Nephron progenitor cell (in vitro differentiated cells): ENCODE data around the gene SLC37A2.
A peak's percentile ranks its signal among the peaks of the same experiment; 100 is the strongest.

Experiments used
- DNase-seq: peaks from one replicate; pipeline ENCODE4 v3.0.0; 2021
- H3K27ac Mint-ChIP-seq: 2 replicates; pipeline ENCODE4 v1.8.0; 2021; ENCODE audit warnings: mild to moderate bottlenecking, moderate library complexity, mixed read lengths
- H3K27me3 Mint-ChIP-seq: 2 replicates; pipeline ENCODE4 v1.8.0; 2021; ENCODE audit warnings: mild to moderate bottlenecking, low read depth, mixed read lengths; ENCODE audit not compliant: poor library complexity
- H3K36me3 Mint-ChIP-seq: 2 replicates; pipeline ENCODE4 v1.8.0; 2021; ENCODE audit warnings: low read depth, mixed read lengths
- H3K4me1 Mint-ChIP-seq: 2 replicates; pipeline ENCODE4 v1.8.0; 2021; ENCODE audit warnings: mixed read lengths
- H3K4me3 Mint-ChIP-seq: 2 replicates; pipeline ENCODE4 v1.8.0; 2021; ENCODE audit warnings: mild to moderate bottlenecking, moderate library complexity, mixed read lengths
- H3K9me3 Mint-ChIP-seq: 2 replicates; pipeline ENCODE4 v1.8.0; 2021; ENCODE audit warnings: mild to moderate bottlenecking, moderate library complexity, mixed read lengths
- TF ChIP-seq, protein P1 (sequence below): fragments of 200-600 bp; sonication (generic); IDR thresholded peaks from 2 replicates; pipeline ENCODE4 v1.5.0; 2021; ENCODE audit warnings: antibody characterized with exemption

Gene SLC37A2

DNA sequence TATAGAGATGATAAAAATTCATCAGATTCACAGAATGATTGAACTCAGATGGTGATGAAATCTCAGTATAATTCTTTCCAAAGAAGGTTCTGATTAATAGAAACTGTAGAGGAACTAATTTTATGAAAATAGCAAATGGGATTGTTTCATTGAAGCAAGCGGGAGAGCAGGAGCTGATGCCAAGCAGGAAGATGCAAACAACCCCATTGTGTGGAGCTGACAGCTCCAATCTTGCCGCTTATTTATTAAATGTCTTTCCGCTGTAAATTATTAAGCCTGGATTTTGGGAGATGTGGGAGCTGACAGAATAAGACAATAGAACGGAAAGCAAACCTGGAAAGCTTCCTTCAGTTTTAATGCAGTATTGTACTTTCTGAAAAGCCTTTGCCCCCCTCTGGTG is 54.3 kb downstream of the SLC37A2 start:
- H3K4me3 Mint-ChIP-seq, result no peak overlapping the region
- H3K27ac Mint-ChIP-seq, result no peak overlapping the region
- no peak for DNase-seq
- no peaks in the 10 kb centered on the region for H3K4me1 Mint-ChIP-seq
- H3K27me3 Mint-ChIP-seq, result peaks cover 38% of the 10 kb centered on the region
- TF ChIP-seq, protein P1, sequence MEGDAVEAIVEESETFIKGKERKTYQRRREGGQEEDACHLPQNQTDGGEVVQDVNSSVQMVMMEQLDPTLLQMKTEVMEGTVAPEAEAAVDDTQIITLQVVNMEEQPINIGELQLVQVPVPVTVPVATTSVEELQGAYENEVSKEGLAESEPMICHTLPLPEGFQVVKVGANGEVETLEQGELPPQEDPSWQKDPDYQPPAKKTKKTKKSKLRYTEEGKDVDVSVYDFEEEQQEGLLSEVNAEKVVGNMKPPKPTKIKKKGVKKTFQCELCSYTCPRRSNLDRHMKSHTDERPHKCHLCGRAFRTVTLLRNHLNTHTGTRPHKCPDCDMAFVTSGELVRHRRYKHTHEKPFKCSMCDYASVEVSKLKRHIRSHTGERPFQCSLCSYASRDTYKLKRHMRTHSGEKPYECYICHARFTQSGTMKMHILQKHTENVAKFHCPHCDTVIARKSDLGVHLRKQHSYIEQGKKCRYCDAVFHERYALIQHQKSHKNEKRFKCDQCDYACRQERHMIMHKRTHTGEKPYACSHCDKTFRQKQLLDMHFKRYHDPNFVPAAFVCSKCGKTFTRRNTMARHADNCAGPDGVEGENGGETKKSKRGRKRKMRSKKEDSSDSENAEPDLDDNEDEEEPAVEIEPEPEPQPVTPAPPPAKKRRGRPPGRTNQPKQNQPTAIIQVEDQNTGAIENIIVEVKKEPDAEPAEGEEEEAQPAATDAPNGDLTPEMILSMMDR, result no peak
- peaks cover 7% of the 10 kb centered on the region for H3K36me3 Mint-ChIP-seq
- H3K9me3 Mint-ChIP-seq, result peaks cover 25% of the 10 kb centered on the region

DNA sequence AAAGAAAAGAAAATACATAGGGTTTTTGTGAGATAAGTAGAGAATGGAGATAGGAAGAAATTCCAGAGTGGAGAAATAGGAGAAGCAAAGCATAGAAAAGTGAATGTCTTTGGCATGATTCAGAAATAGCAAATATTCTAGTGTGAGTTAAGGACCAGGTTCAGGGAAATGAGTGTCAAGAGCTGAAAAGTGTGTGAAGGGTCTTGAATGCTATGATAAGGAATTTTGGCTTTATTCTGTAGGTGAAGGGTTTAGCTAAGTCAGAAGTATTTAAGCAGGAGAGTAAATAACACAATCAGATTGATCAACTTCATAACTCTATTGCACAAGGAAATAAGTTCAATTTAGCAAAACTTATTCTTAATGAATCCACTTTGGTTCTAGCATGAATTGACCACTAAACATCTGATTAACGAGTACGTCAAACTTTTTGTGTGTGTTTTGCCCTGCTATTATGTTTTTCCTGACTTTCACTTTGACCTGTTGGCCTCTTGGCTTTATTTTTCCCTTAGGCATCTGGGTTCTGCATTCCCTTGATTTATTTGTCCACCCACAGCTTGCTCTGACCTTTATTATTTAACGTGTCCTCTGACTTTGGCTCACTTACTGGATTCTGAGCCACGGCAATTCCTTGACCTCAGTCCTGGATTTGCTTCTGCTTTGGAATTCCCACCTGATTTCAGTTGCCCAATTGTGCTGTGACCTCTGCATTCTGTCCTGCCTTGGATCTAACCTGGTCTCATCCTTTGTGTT is 60.3 kb downstream of the SLC37A2 start:
- Mint-ChIP-seq H3K27ac (no peak overlapping the region), H3K4me1 (peaks cover 15% of the 10 kb centered on the region), H3K4me3 (no peak overlapping the region), H3K36me3 (no peaks in the 10 kb centered on the region), H3K9me3 (peaks cover 7% of the 10 kb centered on the region), H3K27me3 (peaks cover 45% of the 10 kb centered on the region)
- DNase-seq, result no peak
- TF ChIP-seq, protein P1, result no peak

DNA sequence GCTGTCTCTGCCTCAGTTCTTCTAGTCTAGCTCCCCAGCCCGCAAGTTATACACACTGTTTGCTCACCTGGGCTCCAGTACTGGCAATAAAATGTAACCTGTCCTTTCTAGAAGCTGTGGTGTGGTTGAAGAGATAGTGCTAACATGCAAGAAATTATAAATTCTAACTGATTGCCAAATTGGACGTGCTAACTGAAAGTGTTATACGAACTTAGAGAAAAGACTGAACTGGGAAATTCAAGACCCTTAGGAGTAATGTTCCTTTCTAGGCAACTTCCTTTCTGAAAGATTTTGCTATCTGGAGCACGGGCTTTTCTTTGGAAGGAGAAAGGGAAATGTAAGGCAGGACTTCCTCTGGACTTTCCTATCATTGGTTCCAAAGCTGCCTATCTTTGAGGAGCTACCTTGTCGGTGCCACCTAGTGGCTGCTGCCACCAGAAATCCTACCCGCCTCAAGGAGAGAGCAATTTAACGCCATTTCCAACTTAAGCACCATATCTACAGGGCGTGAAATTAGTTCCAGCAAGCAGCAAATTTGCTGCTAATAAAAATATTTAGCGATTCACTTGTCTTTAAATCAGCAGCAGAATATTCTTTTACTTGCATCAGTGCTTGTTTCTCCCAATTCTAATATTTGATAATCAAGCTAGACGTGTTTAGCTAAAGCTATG is 61.0 kb downstream of the SLC37A2 start:
- H3K4me1 Mint-ChIP-seq, result peaks cover 19% of the 10 kb centered on the region
- no peak overlapping the region for H3K27ac Mint-ChIP-seq
- H3K4me3 Mint-ChIP-seq, result no peak overlapping the region
- H3K27me3 Mint-ChIP-seq, result peaks cover 49% of the 10 kb centered on the region
- peak; percentile 38 for DNase-seq
- TF ChIP-seq, protein P1, result peak; percentile 40
- no peaks in the 10 kb centered on the region for H3K36me3 Mint-ChIP-seq
- H3K9me3 Mint-ChIP-seq, result peaks cover 7% of the 10 kb centered on the region

DNA sequence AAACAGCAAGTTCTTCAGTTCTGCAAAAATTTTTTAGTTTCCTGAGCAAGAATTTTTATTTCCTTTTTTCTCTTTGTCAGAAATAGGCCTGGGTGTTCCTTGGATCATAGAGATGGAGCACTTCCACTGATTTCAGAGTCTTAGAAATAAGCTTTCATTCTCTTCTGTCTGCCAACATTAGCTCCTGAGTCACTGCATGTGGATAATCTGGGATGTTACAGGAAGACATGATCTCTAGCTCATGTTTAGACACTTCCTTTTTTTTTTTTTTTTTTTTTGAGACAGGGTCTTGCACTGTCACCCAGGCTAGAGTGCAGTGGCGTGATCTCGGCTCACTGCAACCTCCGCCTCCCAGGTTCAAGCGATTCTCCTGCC is 61.5 kb downstream of the SLC37A2 start:
- TF ChIP-seq, protein P1, result no peak
- Mint-ChIP-seq H3K36me3 (no peaks in the 10 kb centered on the region), H3K9me3 (peaks cover 7% of the 10 kb centered on the region), H3K27me3 (peaks cover 46% of the 10 kb centered on the region), H3K4me1 (peaks cover 24% of the 10 kb centered on the region), H3K27ac (no peak overlapping the region), H3K4me3 (no peak overlapping the region)
- no peak for DNase-seq

DNA sequence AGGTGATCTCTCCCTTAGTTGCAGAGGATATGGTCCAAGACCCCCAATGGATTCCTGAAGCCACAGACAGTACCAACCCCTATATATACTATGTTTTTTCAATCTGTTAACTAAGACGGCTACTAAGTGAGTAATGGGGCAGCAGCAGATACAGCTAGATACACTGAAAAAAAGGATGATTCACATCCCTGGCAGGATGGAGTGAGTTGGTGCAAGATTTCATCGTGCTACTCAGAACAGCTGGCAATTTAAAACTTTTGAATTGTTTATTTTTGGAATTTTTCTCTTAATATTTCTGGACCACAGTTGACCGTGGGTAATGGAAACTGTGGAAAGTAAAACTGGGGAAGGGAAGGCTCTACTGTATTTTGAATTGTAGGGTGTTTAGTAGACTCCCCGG is 65.3 kb downstream of the SLC37A2 start:
- Mint-ChIP-seq H3K4me1 (peaks cover 35% of the 10 kb centered on the region), H3K9me3 (peaks cover 12% of the 10 kb centered on the region), H3K27me3 (peaks cover 45% of the 10 kb centered on the region), H3K36me3 (no peaks in the 10 kb centered on the region), H3K27ac (no peak overlapping the region), H3K4me3 (no peak overlapping the region)
- TF ChIP-seq, protein P1, result no peak
- DNase-seq, result no peak
